CD4-positive, alpha-beta T cell treated with Interleukin-15 for 4 hours (primary cell): Measurements from ENCODE around the gene MAP2K7.
"Not testable (repeated sequence)": the region's sequence is repeated elsewhere in the genome, so short reads cannot be mapped to it uniquely, and the experiment has no call there.

Source experiments
- DNase-seq: peaks from one replicate; pipeline ENCODE4 v3.0.0-alpha.2; 2020; ENCODE audit warnings: low spot score

MAP2K7 gene

GRCh38 chr19:7931221-7932061 lies 27.8 kb downstream of the MAP2K7 start:
- no peak for DNase-seq

- no peak for DNase-seq
Observed at GRCh38 chr19:7932276-7932929, 28.7 kb downstream of the MAP2K7 start.

- no peak for DNase-seq
Observed at GRCh38 chr19:7932930-7933300, 29.2 kb downstream of the MAP2K7 start.

GRCh38 chr19:7933411-7933810 lies 29.7 kb downstream of the MAP2K7 start:
- DNase-seq: no peak

GRCh38 chr19:7933828-7934725 lies 30.4 kb downstream of the MAP2K7 start:
- DNase-seq: no peak

GRCh38 chr19:7934766-7935165 lies 31.1 kb downstream of the MAP2K7 start:
- DNase-seq: no peak

- DNase-seq: no peak
Observed at GRCh38 chr19:7940841-7941240, 37.2 kb downstream of the MAP2K7 start.

GRCh38 chr19:7941895-7942596 lies 38.4 kb downstream of the MAP2K7 start:
- no peak for DNase-seq

- no peak for DNase-seq
Observed at GRCh38 chr19:7942981-7943443, 39.3 kb downstream of the MAP2K7 start.

GRCh38 chr19:7943444-7944176 lies 39.9 kb downstream of the MAP2K7 start, which contains the start of gene TIMM44:
TSS of gene TIMM44 (minus strand) at chr19:7943666. CDS start at chr19:7943651, 15 bp downstream.
- DNase-seq: peak; percentile 99

- peak; percentile 87 for DNase-seq
Observed at GRCh38 chr19:7944177-7944761, 40.6 kb downstream of the MAP2K7 start.

- no peak for DNase-seq
Observed at GRCh38 chr19:7947939-7948338, 44.3 kb downstream of the MAP2K7 start.

- DNase-seq: no peak
Observed at GRCh38 chr19:7953060-7953459, 49.4 kb downstream of the MAP2K7 start.

- DNase-seq: no peak
Observed at GRCh38 chr19:7953576-7953975, 49.9 kb downstream of the MAP2K7 start.

- no peak for DNase-seq
Observed at GRCh38 chr19:7955696-7956095, 52.0 kb downstream of the MAP2K7 start.

- DNase-seq: no peak
Observed at GRCh38 chr19:7959211-7959610, 55.5 kb downstream of the MAP2K7 start.

- not testable (repeated sequence) for DNase-seq
Observed at GRCh38 chr19:7961082-7961481, 57.4 kb downstream of the MAP2K7 start.

- DNase-seq: no peak
Observed at GRCh38 chr19:7961920-7962626, 58.4 kb downstream of the MAP2K7 start.

- DNase-seq: no peak
Observed at GRCh38 chr19:7962644-7963268, 59.1 kb downstream of the MAP2K7 start.
